HG03139 (cell line): ENCODE measurements around the gene IL34.
"Not testable (repeated sequence)": the region's sequence is repeated elsewhere in the genome, so short reads cannot be mapped to it uniquely, and the experiment has no call there.

ENCODE experiments used
- ATAC-seq: cut with Tn5 transposase; IDR thresholded peaks from one replicate; pipeline ENCODE4 v1.9.1; 2021; ENCODE audit not compliant: unreplicated experiment

Gene IL34

GRCh38 chr16:70656712-70657263, 10.4 kb downstream of the IL34 start:
- ATAC-seq: no peak

- ATAC-seq: no peak
Observed at GRCh38 chr16:70657956-70658355, 11.6 kb downstream of the IL34 start.

GRCh38 chr16:70658921-70659320, 12.6 kb downstream of the IL34 start:
- ATAC-seq: no peak

GRCh38 chr16:70659546-70659945, 13.2 kb downstream of the IL34 start:
- ATAC-seq: no peak

GRCh38 chr16:70659953-70660671, 13.8 kb downstream of the IL34 start:
- ATAC-seq: no peak

GRCh38 chr16:70660672-70661350, 14.5 kb downstream of the IL34 start:
- ATAC-seq: no peak

- no peak for ATAC-seq
Observed at GRCh38 chr16:70661534-70661917, 15.2 kb downstream of the IL34 start.

- no peak for ATAC-seq
Observed at GRCh38 chr16:70661918-70662641, 15.7 kb downstream of the IL34 start.

GRCh38 chr16:70662991-70663523, 16.7 kb downstream of the IL34 start:
- ATAC-seq: no peak

GRCh38 chr16:70663524-70664324, 17.4 kb downstream of the IL34 start:
- ATAC-seq: no peak

- ATAC-seq: no peak
Observed at GRCh38 chr16:70664325-70665112, 18.2 kb downstream of the IL34 start.

- no peak for ATAC-seq
Observed at GRCh38 chr16:70665113-70665694, 18.8 kb downstream of the IL34 start.

GRCh38 chr16:70665806-70666735, 19.7 kb downstream of the IL34 start:
- ATAC-seq: no peak

GRCh38 chr16:70670175-70670574, 23.8 kb downstream of the IL34 start:
- no peak for ATAC-seq

- ATAC-seq: not testable (repeated sequence)
Observed at GRCh38 chr16:70670938-70671337, 24.6 kb downstream of the IL34 start.

GRCh38 chr16:70674221-70675014, 28.1 kb downstream of the IL34 start:
- no peak for ATAC-seq

- ATAC-seq: no peak
Observed at GRCh38 chr16:70675851-70676513, 29.6 kb downstream of the IL34 start.
